Mucosa of stomach (tissue), 1 donor: ENCODE results near the gene TMEM161A.

ENCODE experiments used
- H3K27me3 ChIP-seq: one replicate; pipeline ENCODE4 v1.7.0; 2013; ENCODE audit warnings: mild to moderate bottlenecking, low read length; ENCODE audit not compliant: control insufficient read depth, insufficient read depth
- H3K36me3 ChIP-seq: one replicate; pipeline ENCODE4 v1.7.0; 2013; ENCODE audit warnings: low read length; ENCODE audit not compliant: control insufficient read depth, insufficient read depth
- H3K4me1 ChIP-seq: one replicate; pipeline ENCODE4 v1.7.0; 2013; ENCODE audit warnings: mild to moderate bottlenecking, low read length; ENCODE audit not compliant: control insufficient read depth, insufficient read depth
- H3K4me3 ChIP-seq: one replicate; pipeline ENCODE4 v1.7.0; 2013; ENCODE audit warnings: low read length
- H3K9ac ChIP-seq: one replicate; pipeline ENCODE4 v1.7.0; 2013; ENCODE audit warnings: mild to moderate bottlenecking, low read length, moderate library complexity
- H3K9me3 ChIP-seq: one replicate; pipeline ENCODE4 v1.7.0; 2013; ENCODE audit warnings: mild to moderate bottlenecking, low read length, moderate library complexity; ENCODE audit not compliant: control insufficient read depth
- donor health status: Pancreatic carcinoma.

The TMEM161A gene

DNA sequence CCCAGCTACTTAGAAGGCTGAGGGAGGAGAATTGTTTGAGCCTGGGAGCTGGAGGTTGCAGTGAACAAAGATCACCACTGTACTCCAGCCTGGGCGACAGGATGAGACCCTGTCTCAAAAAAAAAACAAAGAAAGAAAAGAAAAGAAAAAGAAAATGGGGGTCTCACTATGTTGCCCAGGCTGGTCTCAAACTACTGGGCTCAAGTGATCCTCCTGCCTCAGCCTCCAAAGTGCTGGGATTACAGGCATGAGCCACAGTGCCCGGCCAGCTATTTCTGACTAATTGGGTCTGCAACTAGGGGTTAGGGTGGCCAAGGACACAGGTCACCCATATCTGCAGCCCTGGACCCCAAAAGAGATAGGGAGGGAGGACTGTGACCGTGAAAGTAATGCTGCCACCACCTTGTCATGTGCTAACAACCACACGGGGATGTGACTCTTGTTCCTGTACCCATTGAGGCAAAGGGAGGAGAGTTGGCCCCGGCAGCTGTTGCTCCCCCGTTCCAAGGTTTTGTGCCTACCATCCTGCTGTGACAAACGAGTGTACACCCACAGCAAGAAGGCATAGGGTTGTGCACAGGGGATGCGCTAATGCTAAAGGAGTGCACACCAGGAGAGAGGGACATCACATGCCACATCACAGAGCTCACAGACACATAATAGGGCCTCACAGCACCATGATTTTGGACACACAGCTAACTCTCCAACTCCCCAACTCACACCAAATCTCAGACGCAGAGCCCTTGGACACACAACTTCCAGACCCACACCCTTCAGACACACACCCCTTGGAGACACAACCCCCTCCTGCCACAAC lies 31.2 kb upstream of the TMEM161A start:
- H3K36me3 ChIP-seq: no peaks in the 10 kb centered on the region
- H3K27me3 ChIP-seq: no peaks in the 10 kb centered on the region
- H3K9me3 ChIP-seq: no peaks in the 10 kb centered on the region
- H3K4me1 ChIP-seq: peaks cover 12% of the 10 kb centered on the region
- H3K9ac ChIP-seq: no peak overlapping the region
- no peak overlapping the region for H3K4me3 ChIP-seq

DNA sequence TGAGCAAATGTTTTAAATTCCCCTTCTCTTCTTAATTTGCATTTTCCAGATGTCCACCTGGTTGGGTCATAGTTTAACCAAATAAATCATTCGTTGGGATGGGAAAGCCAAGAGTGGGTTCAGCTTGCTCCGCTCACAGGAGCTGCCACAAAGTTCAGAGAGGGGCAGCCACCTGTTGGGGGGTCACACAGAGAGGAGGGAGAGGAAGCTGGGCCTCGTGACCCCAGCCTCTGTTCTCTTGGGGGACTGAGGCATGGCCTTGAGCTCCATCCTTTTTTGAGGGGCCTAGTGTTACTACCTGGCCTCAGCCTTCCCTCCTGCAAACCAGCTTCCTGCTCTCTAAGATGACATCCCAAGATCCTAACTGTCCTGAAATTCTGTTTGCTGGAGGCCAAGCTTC lies 29.3 kb upstream of the TMEM161A start:
- H3K9me3 ChIP-seq: no peaks in the 10 kb centered on the region
- no peak overlapping the region for H3K4me3 ChIP-seq
- H3K9ac ChIP-seq: no peak overlapping the region

DNA sequence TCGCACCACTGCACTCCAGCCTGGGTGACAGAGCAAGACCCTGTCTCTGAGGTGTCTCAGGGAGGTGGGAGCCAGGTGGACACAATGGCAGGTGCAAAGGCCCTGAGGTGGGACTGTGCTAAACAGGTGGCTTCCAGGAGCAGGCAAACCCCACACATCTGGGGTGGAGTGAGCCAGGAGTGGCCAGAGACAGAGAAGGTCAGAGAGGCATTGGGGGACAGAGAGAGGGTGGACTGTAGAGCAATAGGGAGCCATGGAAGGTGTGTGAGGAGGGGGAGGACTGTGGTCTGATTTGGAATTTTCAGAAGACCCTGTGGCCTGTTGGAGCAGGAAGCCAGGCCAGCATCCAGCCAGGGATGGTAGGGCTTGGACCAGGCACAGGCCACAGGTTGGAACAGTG lies 27.1 kb upstream of the TMEM161A start:
- Histone ChIP-seq H3K4me1 (peaks cover 8% of the 10 kb centered on the region), H3K9ac (no peak overlapping the region), H3K27me3 (no peaks in the 10 kb centered on the region), H3K9me3 (no peaks in the 10 kb centered on the region), H3K36me3 (no peaks in the 10 kb centered on the region), H3K4me3 (no peak overlapping the region)

More for the DNA sequence above, 29.3 kb upstream of the TMEM161A start:
- H3K4me1 ChIP-seq: peaks cover 12% of the 10 kb centered on the region
- H3K36me3 ChIP-seq: no peaks in the 10 kb centered on the region
- H3K27me3 ChIP-seq: no peaks in the 10 kb centered on the region

DNA sequence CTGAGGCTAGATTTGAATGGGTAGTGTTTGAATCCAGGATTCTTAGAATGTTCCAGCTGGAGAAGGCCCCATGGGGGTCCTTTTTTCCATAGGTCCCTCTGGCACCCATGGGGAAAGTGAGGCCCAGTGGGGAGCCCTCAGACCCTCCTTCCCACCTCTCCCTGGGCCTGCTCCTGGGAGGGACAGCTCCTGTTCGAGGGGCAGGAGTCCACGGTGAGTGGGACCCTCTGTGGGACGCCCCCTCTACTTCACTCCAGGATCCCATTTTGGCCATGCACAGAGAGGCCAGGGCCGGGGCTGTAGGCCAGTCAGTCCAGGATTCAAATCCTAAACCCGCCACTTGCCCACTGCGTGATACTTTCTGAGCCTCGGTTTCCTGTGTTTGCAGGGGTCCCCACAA lies 24.2 kb upstream of the TMEM161A start:
- no peaks in the 10 kb centered on the region for H3K27me3 ChIP-seq
- no peaks in the 10 kb centered on the region for H3K4me1 ChIP-seq
- H3K9me3 ChIP-seq: no peaks in the 10 kb centered on the region
- H3K4me3 ChIP-seq: no peak overlapping the region
- no peaks in the 10 kb centered on the region for H3K36me3 ChIP-seq
- H3K9ac ChIP-seq: no peak overlapping the region

DNA sequence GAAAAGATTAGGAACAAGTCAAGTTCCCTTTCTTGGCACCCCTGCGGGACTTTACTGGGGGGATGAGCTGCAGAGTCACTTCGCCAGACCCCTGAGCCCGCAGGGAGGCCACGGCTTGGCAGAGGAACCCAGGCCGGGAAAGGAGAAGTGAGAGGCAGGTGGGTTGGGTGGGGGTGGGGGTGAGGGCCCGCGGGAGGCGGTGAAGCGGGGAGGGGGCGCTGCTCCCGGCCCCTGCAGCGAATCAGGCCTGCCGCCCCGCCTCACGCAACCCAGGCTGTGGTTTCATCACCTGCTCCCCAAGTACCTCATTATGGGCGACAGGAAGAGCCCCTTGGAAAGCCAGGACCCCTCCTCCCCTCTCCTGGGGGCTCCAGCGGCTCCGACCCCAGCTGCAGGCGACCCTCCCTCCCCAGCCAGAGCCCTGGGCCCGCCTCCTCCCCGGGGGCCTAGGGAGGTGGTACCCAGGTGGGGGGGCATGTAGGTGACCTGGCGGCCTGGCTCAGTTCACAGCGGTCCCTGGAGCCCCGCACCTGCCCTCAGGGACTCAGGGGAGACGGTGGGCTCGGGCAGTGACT lies 22.3 kb upstream of the TMEM161A start:
- H3K36me3 ChIP-seq: no peaks in the 10 kb centered on the region

DNA sequence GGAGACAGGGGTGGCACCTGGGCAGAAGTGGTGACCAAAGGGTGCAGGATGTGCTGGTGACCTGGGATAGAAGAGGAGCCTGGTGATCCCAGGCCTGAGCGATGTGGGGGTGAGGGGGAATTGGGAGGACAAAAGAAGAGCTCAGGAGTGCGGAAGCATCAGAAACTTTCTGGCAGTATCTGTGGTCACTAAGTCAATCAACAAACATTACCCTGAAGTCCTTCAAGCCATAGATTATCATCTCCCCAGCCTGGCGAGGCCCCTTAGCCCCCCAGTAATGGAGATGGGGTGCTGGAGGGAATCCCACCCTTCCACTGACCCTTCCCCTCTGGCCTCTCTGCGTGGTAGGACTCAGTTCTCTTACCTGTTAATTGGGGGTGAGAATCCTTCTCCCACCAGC lies 21.3 kb upstream of the TMEM161A start:
- H3K36me3 ChIP-seq: no peaks in the 10 kb centered on the region
- H3K4me3 ChIP-seq: no peak overlapping the region
- no peaks in the 10 kb centered on the region for H3K27me3 ChIP-seq
- no peak overlapping the region for H3K9ac ChIP-seq
- H3K4me1 ChIP-seq: no peaks in the 10 kb centered on the region
- H3K9me3 ChIP-seq: no peaks in the 10 kb centered on the region

More for the DNA sequence above, 22.3 kb upstream of the TMEM161A start:
- no peak overlapping the region for H3K9ac ChIP-seq
- no peaks in the 10 kb centered on the region for H3K27me3 ChIP-seq
- no peaks in the 10 kb centered on the region for H3K4me1 ChIP-seq
- no peak overlapping the region for H3K4me3 ChIP-seq
- H3K9me3 ChIP-seq: no peaks in the 10 kb centered on the region

DNA sequence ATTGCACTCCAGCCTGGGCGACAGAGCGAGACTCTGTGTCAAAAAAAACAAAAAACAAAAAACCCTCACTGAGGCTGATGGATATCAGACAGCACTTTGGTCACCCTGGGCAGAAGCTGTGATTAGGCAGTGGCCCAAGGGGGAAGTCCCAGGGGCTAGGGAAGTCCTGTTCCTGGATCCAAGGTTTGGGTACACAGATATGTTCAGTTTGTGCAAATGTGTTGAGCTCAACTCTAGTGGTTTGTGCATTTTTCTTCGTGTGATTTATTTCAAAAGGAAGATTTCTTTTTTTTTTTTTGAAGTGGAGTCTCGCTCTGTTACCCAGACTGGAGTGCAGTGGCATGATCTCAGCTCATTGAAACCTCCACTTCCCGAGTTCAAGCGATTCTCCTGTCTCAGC lies 19.5 kb upstream of the TMEM161A start:
- Histone ChIP-seq H3K9me3 (no peaks in the 10 kb centered on the region), H3K4me3 (no peak overlapping the region), H3K4me1 (no peaks in the 10 kb centered on the region), H3K27me3 (no peaks in the 10 kb centered on the region), H3K36me3 (no peaks in the 10 kb centered on the region), H3K9ac (no peak overlapping the region)

DNA sequence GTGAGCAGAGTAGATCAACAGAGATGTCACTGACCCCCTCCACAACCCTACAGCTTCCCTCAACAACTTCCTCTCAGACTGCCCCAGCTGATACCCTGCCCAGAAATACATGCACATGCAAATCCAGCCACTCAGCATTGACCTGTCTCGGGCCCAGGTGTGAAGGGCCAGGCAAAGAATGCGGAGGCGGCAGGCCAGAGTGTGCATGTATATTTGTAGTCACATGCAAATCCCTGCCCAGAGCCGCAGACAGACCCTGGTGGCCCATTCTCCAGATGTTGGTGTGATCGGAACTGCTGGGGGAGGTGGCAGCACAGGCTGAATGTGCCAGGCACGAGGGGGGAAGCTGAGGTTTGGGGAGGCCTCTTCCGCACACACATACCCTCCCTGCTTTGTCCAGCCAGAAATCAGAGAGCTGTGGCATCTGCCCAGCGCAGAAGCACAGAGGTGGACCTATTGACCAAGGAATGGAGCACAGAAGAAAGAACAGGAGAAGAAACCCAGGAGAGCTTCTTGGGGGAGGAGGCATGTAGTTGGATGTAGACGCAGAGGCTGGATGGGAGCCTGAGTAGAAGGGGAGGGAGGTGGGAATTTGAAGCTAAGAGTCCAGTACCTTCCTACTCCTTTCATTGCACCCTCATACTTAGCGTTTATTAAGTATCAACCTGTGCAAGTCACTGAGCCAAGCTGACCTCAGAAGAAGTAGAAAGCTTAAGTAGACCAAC lies 17.4 kb upstream of the TMEM161A start:
- Histone ChIP-seq H3K36me3 (no peaks in the 10 kb centered on the region), H3K27me3 (no peaks in the 10 kb centered on the region), H3K4me3 (no peak overlapping the region), H3K9ac (no peak overlapping the region), H3K9me3 (no peaks in the 10 kb centered on the region), H3K4me1 (no peaks in the 10 kb centered on the region)

DNA sequence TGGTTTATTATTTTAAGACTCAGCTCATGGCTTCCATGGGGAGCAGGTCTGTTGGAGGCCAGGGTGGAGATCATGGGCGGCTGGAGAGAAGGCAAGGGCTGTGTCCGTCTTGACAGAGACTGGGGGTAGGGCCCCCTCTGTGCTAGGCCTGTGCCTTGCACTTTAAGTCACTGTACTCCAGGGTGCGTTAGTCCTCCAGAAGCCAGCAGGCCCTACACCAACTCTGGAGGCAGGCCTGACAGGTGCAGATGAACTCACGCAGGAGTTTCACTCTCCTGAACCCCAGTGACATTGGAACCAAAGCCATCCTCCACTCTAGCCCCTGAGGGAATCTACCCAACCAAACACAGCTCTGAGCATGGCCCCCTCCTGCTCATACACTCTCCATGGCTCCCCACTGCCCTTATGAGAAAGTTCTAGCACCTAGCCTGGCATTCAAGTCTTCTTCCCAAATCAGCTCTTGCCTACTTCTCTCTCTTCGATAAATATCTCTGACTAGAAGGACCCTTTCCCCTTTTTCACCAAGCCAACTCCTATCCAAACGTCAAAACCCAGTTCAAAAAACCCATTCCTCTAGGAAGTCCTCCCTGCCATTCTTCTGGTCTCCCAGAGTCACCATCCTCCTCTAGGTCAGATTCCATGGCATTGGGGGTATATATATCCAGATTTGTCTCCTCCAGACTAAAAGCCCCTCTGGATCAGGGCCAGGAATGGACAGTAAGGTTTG lies 16.7 kb upstream of the TMEM161A start:
- H3K4me1 ChIP-seq: no peaks in the 10 kb centered on the region
- no peaks in the 10 kb centered on the region for H3K27me3 ChIP-seq
- H3K9me3 ChIP-seq: no peaks in the 10 kb centered on the region
- no peak overlapping the region for H3K9ac ChIP-seq
- H3K36me3 ChIP-seq: no peaks in the 10 kb centered on the region
- no peak overlapping the region for H3K4me3 ChIP-seq

DNA sequence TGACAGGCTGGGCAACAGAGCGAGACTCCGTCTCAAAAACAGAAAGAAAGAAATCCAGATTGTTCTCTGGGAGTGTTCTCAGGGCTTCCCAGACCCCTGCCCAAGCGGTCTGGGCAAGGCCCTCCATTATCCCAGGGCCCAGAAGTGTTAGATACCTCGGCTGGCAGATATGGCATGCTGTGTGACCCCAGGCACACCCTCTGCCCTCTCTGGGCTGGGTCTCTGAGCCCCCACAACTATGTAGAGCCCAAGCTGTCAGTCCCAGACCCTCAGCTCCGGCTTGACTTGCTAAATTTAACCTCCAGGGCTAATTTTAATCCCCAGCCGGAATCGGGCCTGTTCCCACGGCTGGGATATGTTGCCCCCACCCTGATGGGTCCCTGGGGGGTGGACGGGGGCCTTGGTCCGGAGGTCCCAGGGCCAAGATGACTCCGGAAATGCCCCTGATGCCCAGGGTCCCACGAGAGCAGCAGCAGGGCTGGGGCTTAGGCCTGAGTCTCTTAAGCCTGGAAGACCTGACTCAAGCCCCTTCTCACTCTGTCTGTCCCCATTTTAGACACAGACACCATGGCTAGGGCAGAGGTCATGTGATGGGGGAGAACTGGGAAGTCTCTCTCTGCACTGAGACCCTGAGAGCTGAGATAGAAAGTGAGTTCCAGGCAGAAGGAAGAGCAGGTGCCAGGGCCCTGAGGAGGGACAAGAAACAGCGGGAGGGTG lies 14.5 kb upstream of the TMEM161A start:
- Histone ChIP-seq H3K4me3 (no peak overlapping the region), H3K9ac (no peak overlapping the region), H3K4me1 (no peaks in the 10 kb centered on the region), H3K36me3 (no peaks in the 10 kb centered on the region), H3K9me3 (no peaks in the 10 kb centered on the region), H3K27me3 (no peaks in the 10 kb centered on the region)

DNA sequence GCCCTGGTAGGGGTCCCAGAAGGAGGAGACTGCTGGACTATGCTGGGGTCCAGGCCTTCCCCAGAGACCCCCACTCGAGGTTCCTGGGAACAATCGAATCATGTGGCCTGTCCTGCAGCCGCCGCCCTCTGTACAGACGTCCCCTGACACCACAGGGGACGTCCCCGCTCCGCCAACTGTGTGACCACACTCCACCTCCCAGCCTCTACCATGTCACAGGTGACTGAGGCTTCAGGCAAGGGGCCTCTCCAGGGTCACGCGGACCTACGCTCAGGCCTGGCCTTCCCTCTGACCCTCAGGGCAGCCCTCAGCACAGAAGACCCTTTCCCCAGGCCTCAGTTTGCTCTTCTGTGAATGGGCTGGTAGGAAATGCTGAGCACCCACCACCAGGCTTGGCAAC lies 13.1 kb upstream of the TMEM161A start:
- no peaks in the 10 kb centered on the region for H3K36me3 ChIP-seq
- H3K9ac ChIP-seq: no peak overlapping the region
- no peaks in the 10 kb centered on the region for H3K9me3 ChIP-seq
- H3K4me1 ChIP-seq: no peaks in the 10 kb centered on the region
- no peaks in the 10 kb centered on the region for H3K27me3 ChIP-seq
- no peak overlapping the region for H3K4me3 ChIP-seq
